HCT116 (cell line): ENCODE measurements around the gene ZSWIM3. TPM values are rescaled to one million over a fixed set of nuclear protein-coding genes. Genes with fewer than 3 reads are reported as not detected.

Source experiments
- ATAC-seq: fragments of 200-7000 bp; cut with Tn5 transposase; 2 replicates; pipeline ENCODE4 v1.9.1; 2020; ENCODE audit warnings: mild to moderate bottlenecking, moderate library complexity
- BruUV-seq: library from RNA; stranded (reverse); fragments of 400-500 nt; replicated peaks from 2 replicates; lab custom pipeline; 2021; lab: Mats Ljungman, UMichigan
- CTCF ChIA-PET: fragments of 300-600 bp; sonication (Branson Sonifier 250); formaldehyde crosslinking; loops from one replicate; lab custom pipeline; 2021; ENCODE audit warnings: antibody characterized with exemption; lab: Charles Lee
- POLR2A ChIA-PET: fragments of 300-600, 350-600 bp; sonication (Branson Sonifier 250); formaldehyde crosslinking; loops from one replicate; lab custom pipeline; 2021; ENCODE audit warnings: antibody characterized with exemption; lab: Charles Lee
- RAD21 ChIA-PET, 2 experiments: fragments of 300-600 bp; sonication (Branson Sonifier 250); formaldehyde crosslinking; loops; one replicate each; lab custom pipeline; 2023; ENCODE audit warnings: low total read pairs in 2 of 2; ENCODE audit not compliant: uncharacterized antibody in 2 of 2, unreplicated experiment in 2 of 2, low non-redundant PET in 1 of 2; lab: Charles Lee
- DNase-seq: peaks from one replicate; pipeline ENCODE4 v3.0.0-alpha.2; 2010; ENCODE audit warnings: low read depth, low spot score
- H2AFZ ChIP-seq: fragments of 200-600 bp; shearing (Covaris generic), sonication (generic); 2 replicates; pipeline ENCODE4 v1.6.1; 2017; ENCODE audit warnings: low read depth, mixed run types, mixed read lengths, antibody characterized with exemption, low read length; ENCODE audit not compliant: poor library complexity, severe bottlenecking
- H3K27ac ChIP-seq: 2 replicates; pipeline ENCODE4 v1.5.1; 2012; ENCODE audit warnings: low read depth, low read length
- H3K27me3 ChIP-seq: fragments of 200-600 bp; sonication (generic); 2 replicates; pipeline ENCODE4 v1.6.1; 2016; ENCODE audit warnings: mixed run types, low read length, mixed read lengths; ENCODE audit not compliant: insufficient read depth
- H3K36me3 ChIP-seq, 2 experiments: fragments of 200-500 bp in 1 of 2; fragments of 200-600 bp in 1 of 2; sonication (Bioruptor generic) in 1 of 2; sonication (generic) in 1 of 2; 2 replicates each; pipeline versions ENCODE4 v1.5.1 to v1.6.1; 2014 to 2016; ENCODE audit warnings: low read length in 2 of 2, inconsistent platforms in 1 of 2, mixed read lengths in 1 of 2, mixed run types in 1 of 2; ENCODE audit not compliant: insufficient read depth in 2 of 2, control insufficient read depth in 1 of 2
- H3K4me1 ChIP-seq, 2 experiments: fragments of 200-600 bp in 1 of 2; sonication (generic) in 1 of 2; 2 replicates each; pipeline versions ENCODE4 v1.5.1 to v1.6.1; 2012 to 2017; ENCODE audit warnings: low read length in 2 of 2, inconsistent platforms in 1 of 2, mild to moderate bottlenecking in 1 of 2, mixed read lengths in 1 of 2, mixed run types in 1 of 2, moderate library complexity in 1 of 2; ENCODE audit not compliant: insufficient read depth in 2 of 2, control insufficient read depth in 1 of 2
- H3K4me2 ChIP-seq: fragments of 200-600 bp; sonication (generic); 2 replicates; pipeline ENCODE4 v1.6.1; 2017; ENCODE audit warnings: mixed run types, low read length, mixed read lengths
- H3K4me3 ChIP-seq, 2 experiments: fragments of 200-600 bp in 1 of 2; sonication (generic) in 1 of 2; replicated peaks in 1 of 2; 2 replicates each; pipeline ENCODE4 v1.5.1; 2011 to 2016; ENCODE audit warnings: low read length in 2 of 2, control low read depth in 1 of 2, low read depth in 1 of 2, mild to moderate bottlenecking in 1 of 2, mixed read lengths in 1 of 2, mixed run types in 1 of 2
- H3K79me2 ChIP-seq: fragments of 200-600 bp; sonication (generic); 2 replicates; pipeline ENCODE4 v1.6.1; 2017; ENCODE audit warnings: mild to moderate bottlenecking, mixed run types, low read length, moderate library complexity, mixed read lengths; ENCODE audit not compliant: insufficient read depth
- H3K9ac ChIP-seq: fragments of 200-600 bp; sonication (generic); 2 replicates; pipeline ENCODE4 v1.6.1; 2016; ENCODE audit warnings: low read length, mixed read lengths
- H3K9me2 ChIP-seq: fragments of 200-600 bp; sonication (generic), shearing (Covaris generic); 2 replicates; pipeline ENCODE4 v1.6.1; 2017; ENCODE audit warnings: mixed run types, mild to moderate bottlenecking, moderate library complexity; ENCODE audit not compliant: insufficient read depth
- H3K9me3 ChIP-seq, 2 experiments: fragments of 200-500 bp in 1 of 2; fragments of 200-600 bp in 1 of 2; sonication (Bioruptor generic) in 1 of 2; sonication (generic) in 1 of 2; 2 replicates each; pipeline ENCODE4 v1.6.1; 2014 to 2017; ENCODE audit warnings: low read length in 2 of 2, mixed read lengths in 2 of 2, inconsistent platforms in 1 of 2, low read depth in 1 of 2, mild to moderate bottlenecking in 1 of 2, mixed run types in 1 of 2, moderate library complexity in 1 of 2; ENCODE audit not compliant: control insufficient read depth in 1 of 2, insufficient read depth in 1 of 2
- H4K20me1 ChIP-seq: fragments of 200-600 bp; sonication (generic), shearing (Covaris generic); 2 replicates; pipeline ENCODE4 v1.6.1; 2017; ENCODE audit warnings: mixed run types, mild to moderate bottlenecking, moderate library complexity; ENCODE audit not compliant: insufficient read depth
- ATF3 ChIP-seq: IDR thresholded peaks from 2 replicates; pipeline ENCODE4 v1.6.1; 2012
- CBX3 ChIP-seq: IDR thresholded peaks from 2 replicates; pipeline ENCODE4 v1.6.1; 2012; ENCODE audit warnings: low read depth
- CEBPB ChIP-seq: IDR thresholded peaks from 2 replicates; pipeline ENCODE4 v1.6.1; 2012; ENCODE audit warnings: low read depth
- ELF1 ChIP-seq: IDR thresholded peaks from 2 replicates; pipeline ENCODE4 v1.6.1; 2012; ENCODE audit warnings: low read depth, borderline replicate concordance
- EZH2 ChIP-seq: fragments of 200-600 bp; sonication (generic); IDR thresholded peaks from 2 replicates; pipeline ENCODE4 v1.6.1; 2017; ENCODE audit warnings: antibody characterized with exemption, mixed run types
- EZH2phosphoT487 ChIP-seq: fragments of 200-600 bp; IDR thresholded peaks from 2 replicates; pipeline ENCODE4 v1.6.1; 2018; ENCODE audit warnings: antibody characterized with exemption, borderline replicate concordance
- SIN3A ChIP-seq: IDR thresholded peaks from 2 replicates; pipeline ENCODE4 v1.6.1; 2012; ENCODE audit warnings: low read depth
- SP1 ChIP-seq: IDR thresholded peaks from 2 replicates; pipeline ENCODE4 v1.6.1; 2012; ENCODE audit warnings: low read depth
- TCF7L2 ChIP-seq: IDR thresholded peaks from 2 replicates; pipeline ENCODE4 v1.7.0; 2011; ENCODE audit warnings: borderline replicate concordance, inconsistent platforms; ENCODE audit not compliant: insufficient read depth, insufficient read length; ENCODE audit errors: extremely low read depth
- YY1 ChIP-seq: IDR thresholded peaks from 2 replicates; pipeline ENCODE4 v1.6.1; 2011; ENCODE audit warnings: low read length, low read depth, moderate library complexity, mild to moderate bottlenecking; ENCODE audit not compliant: insufficient replicate concordance; ENCODE audit errors: extremely low read depth
- ZBTB33 ChIP-seq: IDR thresholded peaks from 2 replicates; pipeline ENCODE4 v1.6.1; 2011; ENCODE audit warnings: mild to moderate bottlenecking, low read length, moderate library complexity; ENCODE audit not compliant: insufficient replicate concordance; ENCODE audit errors: extremely low read depth
- ZFX ChIP-seq: fragments of 450-650 bp; IDR thresholded peaks from 2 replicates; pipeline ENCODE4 v1.6.1; 2017
- intact Hi-C: fragments of 100-400 bp; cut with micrococcal nuclease; formaldehyde crosslinking; loops from 2 replicates; pipeline ENCODE4 v1.10.0; 2022
- total RNA-seq: library from RNA; stranded (reverse); gene quantifications from one replicate; pipeline ENCODE4 v1.2.1, GENCODE V29; 2021; ENCODE audit not compliant: unreplicated experiment

The ZSWIM3 gene
- total RNA-seq, 1 experiment from 2014 or later, result 1.8 TPM

- CTCF ChIA-PET, result no interaction called here
- Histone ChIP-seq H3K27me3 (no peaks in the 10 kb centered on the region), H3K4me2 (no peak overlapping the region), H4K20me1 (no peaks in the 10 kb centered on the region), H3K79me2 (peaks cover 27% of the 10 kb centered on the region), H3K9ac (no peak overlapping the region), H3K9me2 (no peaks in the 10 kb centered on the region), H2AFZ (no peak overlapping the region), H3K4me3 (no peak overlapping the region), H3K27ac (no peak overlapping the region), H3K9me3 (no peaks in the 10 kb centered on the region), H3K36me3 (peaks cover 16 to 38% of the 10 kb centered on the region in 2 experiments), H3K4me1 (peaks cover 21 to 43% of the 10 kb centered on the region in 2 experiments; a peak in 3 of 4 replicates)
- intact Hi-C loops, result no loop called here
- POLR2A ChIA-PET, result no interaction called here
- no TSS peak for BruUV-seq
- DNase-seq (no peak), ATAC-seq (no peak)
- RAD21 ChIA-PET, result no interaction called here
- no peak for TF ChIP-seq SIN3A
- TF ChIP-seq EZH2phosphoT487, result no peak
- no peak for TF ChIP-seq CEBPB
- no peak for TF ChIP-seq ATF3
- TF ChIP-seq TCF7L2, result no peak
- no peak for TF ChIP-seq EZH2
- TF ChIP-seq CBX3, result no peak
- no peak for TF ChIP-seq SP1
- no peak for TF ChIP-seq ELF1
- no peak for TF ChIP-seq YY1
- no peak for TF ChIP-seq ZBTB33
- no peak for TF ChIP-seq ZFX
Measured at GRCh38 chr20:45818239-45818638, 39.2 kb upstream of the ZSWIM3 start.
